Ramos (cell line): ENCODE measurements around the gene RAB23.

Experiments
- in situ Hi-C: fragments of 300-500 bp; cut with MboI; formaldehyde crosslinking; loops from one replicate; pipeline ENCODE4 v1.14.3; 2022; ENCODE audit warnings: low sequenced_read_pairs; ENCODE audit not compliant: unreplicated experiment

Gene RAB23

DNA sequence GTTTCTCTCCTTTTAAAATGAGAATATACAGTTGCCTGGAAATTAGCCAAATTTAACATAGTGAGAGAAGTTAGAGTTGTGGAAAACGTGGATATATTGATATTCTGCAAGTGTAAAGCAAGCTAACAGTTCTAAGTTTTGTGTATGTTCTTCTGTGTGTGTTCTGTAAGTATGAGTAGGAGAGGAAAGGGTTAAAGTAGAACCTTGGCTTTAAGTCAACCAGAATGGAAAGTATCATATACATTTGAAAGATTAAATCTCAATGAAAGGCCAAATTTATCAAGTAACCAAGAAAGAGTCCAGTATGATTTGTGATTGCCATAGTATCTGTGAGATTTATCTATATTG lies 80.0 kb downstream of the RAB23 start:
- in situ Hi-C loops = no loop called here

- in situ Hi-C loops = no loop called here
These were observed 80.5 kb downstream of the RAB23 start for GRCh38 chr6:57141451-57142177.

DNA sequence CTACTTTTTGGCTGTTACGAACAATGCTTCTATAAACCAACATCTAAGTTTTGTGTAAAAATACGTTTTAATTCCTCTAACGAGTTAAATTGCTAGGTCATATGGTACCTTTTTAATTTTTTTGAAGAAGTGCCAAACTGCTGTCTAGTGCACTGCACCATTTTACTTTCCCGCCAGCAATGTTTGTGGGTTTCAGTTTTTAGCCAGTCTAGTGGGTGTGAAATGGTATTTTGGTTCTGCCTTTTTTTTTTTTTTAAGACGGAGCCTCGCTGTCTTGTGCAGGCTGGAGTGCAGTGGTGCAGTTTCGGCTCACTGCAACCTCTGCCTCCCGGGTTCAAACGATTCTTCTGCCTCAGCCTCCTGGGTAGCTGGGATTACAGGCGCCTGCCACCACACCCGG lies 84.1 kb downstream of the RAB23 start:
- in situ Hi-C loops = no loop called here

DNA sequence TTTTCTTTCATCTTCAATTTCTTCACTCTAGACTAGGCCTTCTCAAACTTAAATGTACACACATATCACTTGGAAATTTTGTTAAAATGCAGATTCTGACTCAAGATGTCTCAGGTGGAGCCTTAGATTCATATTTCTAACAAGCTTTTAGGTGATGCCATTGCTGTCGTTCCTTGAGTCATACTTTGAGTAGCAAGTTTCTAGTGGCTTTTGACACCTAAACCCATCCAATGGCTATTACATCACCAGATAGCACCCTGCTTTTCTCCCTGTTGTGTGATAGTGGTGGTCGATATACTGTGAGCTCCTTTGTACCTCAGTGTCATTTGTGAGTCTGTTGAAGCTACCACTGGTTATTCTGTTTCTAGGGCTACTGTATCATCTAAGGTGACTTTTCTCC lies 84.8 kb downstream of the RAB23 start:
- in situ Hi-C loops = no loop called here
